Measurements from ENCODE around the gene TMEM51. TPM values are rescaled to one million over a fixed set of nuclear protein-coding genes. Genes with fewer than 3 reads are reported as not detected.
A peak's percentile ranks its signal among the peaks of the same experiment; 100 is the strongest.

The TMEM51 gene
- total and polyA plus RNA-seq, 2 of the 4 experiments (the other 2 are of a cell fraction): 2.7 to 10.2 TPM

GRCh38 chr1:15212954-15213291 lies 59.4 kb downstream of the TMEM51 start:
- DNase-seq: no peak
- in situ Hi-C loops (cut with MboI; ENCODE audit: low sequenced_read_pairs) (no loop called here), intact Hi-C loops (cut with micrococcal nuclease) (loop anchor here (2.0 to 5.0 kb wide), 3 partner anchors 34 to 60 kb away; partner anchors contain the start of genes FHAD1 and TMEM51), dilution Hi-C loops (cut with HindIII; ENCODE audit: low sequenced_read_pairs, unreplicated experiment) (no loop called here)
- Histone ChIP-seq H3K36me3 (ENCODE audit: control insufficient read depth, insufficient read depth, low read length) (peaks cover 7% of the 10 kb centered on the region; the same call in 1 of the 2 replicates), H3K14ac (replicated peaks; ENCODE audit: low read depth, low read length) (peak overlapping the region; percentile 14; the same call in 1 of the 2 replicates), H3K9me3 (ENCODE audit: control insufficient read depth, insufficient read depth, low read length) (no peaks in the 10 kb centered on the region), H2BK120ac (ENCODE audit: low read depth, low read length) (no peak overlapping the region), H4K20me1 (ENCODE audit: insufficient read depth, low read length) (peaks cover 15% of the 10 kb centered on the region; the same call in 1 of the 2 replicates), H3K23ac (ENCODE audit: low read depth, low read length) (0 out of 2 replicates have a peak overlapping the region, but pooled peaks have one; percentile 5), H2BK5ac (ENCODE audit: low read depth, low read length, poor library complexity, severe bottlenecking) (peak overlapping the region; percentile 9), H3K27ac (ENCODE audit: insufficient read depth, low read length) (peak overlapping the region; percentile 84), H2BK20ac (ENCODE audit: low read depth, low read length) (no peak overlapping the region), H4K5ac (ENCODE audit: low read depth, low read length) (peak overlapping the region; percentile 39; the same call in 1 of the 2 replicates), H2AK9ac (replicated peaks; ENCODE audit: low read depth, low read length, poor library complexity) (no peak overlapping the region), H2AK5ac (ENCODE audit: low read depth, low read length) (peak overlapping the region; percentile 37; the same call in 1 of the 2 replicates), H2BK15ac (ENCODE audit: low read depth, low read length) (peak overlapping the region; percentile 12; the same call in 1 of the 3 replicates), H3K4me2 (ENCODE audit: low read depth, low read length) (peak overlapping the region; percentile 51), H4K91ac (ENCODE audit: insufficient read depth, low read depth, low read length) (no peak overlapping the region), H4K8ac (ENCODE audit: low read depth in 2 of 2, low read length in 2 of 2) (peak overlapping the region in 1 of 2 experiments; percentile 7; a peak in 2 of 4 replicates), H3K9ac (ENCODE audit: low read depth, low read length) (peak overlapping the region; percentile 36; the same call in 1 of the 2 replicates), H3K9me1 (ENCODE audit: insufficient read depth, low read length) (peaks cover 23% of the 10 kb centered on the region), H2AFZ (replicated peaks; ENCODE audit: low read length, poor library complexity) (no peak overlapping the region), H3K18ac (ENCODE audit: low read depth, low read length) (peak overlapping the region; percentile 73), H3K4me3 (ENCODE audit: insufficient read depth, low read depth, low read length) (no peak overlapping the region), H3K79me1 (ENCODE audit: low read depth in 1 of 2, low read length in 2 of 2) (peaks cover 22 to 58% of the 10 kb centered on the region in 2 experiments), H3K27me3 (ENCODE audit: control insufficient read depth, insufficient read depth, low read length) (no peaks in the 10 kb centered on the region), H3K4me1 (ENCODE audit: control insufficient read depth, insufficient read depth, low read length) (peaks cover 26% of the 10 kb centered on the region), H3K56ac (ENCODE audit: extremely low read depth, insufficient read depth, low read length) (no peak overlapping the region), H3K4ac (ENCODE audit: low read depth, low read length) (peak overlapping the region; percentile 42)
- ChIA-PET CTCF (interaction anchor here (0.7 to 1.8 kb wide), 4 partner anchors 9 to 60 kb away, joined by 3 to 7 read pairs (median 4); partner anchors contain the start of gene TMEM51), POLR2A (ENCODE audit: unreplicated experiment) (no interaction called here)
- no TSS peak for BruUV-seq (replicated peaks)
- peak; percentile 43 for ATAC-seq (ENCODE audit: low read depth)
- 83% methylated on average over 2 of the region's 3 CpGs; no CpG with 5 or more reads in 1 of the 2 experiments for WGBS, 2 experiments (ENCODE audit: extremely low coverage in 2 of 2, insufficient read length in 1 of 2)
- TF ChIP-seq BHLHE40 (IDR thresholded peaks at IDR 0.05; ENCODE audit: low read depth, low read length) (no peak), USF2 (IDR thresholded peaks at IDR 0.05; ENCODE audit: low read depth, low read length) (no peak), CEBPB (IDR thresholded peaks at IDR 0.05; ENCODE audit: low read depth, low read length) (no peak), RAD21 (IDR thresholded peaks at IDR 0.05; ENCODE audit: low read length) (no peak), RFX5 (IDR thresholded peaks at IDR 0.05; ENCODE audit: low read depth, low read length) (no peak), MAZ (IDR thresholded peaks at IDR 0.05; ENCODE audit: borderline replicate concordance, low read depth, low read length) (no peak), FOS (IDR thresholded peaks at IDR 0.05; ENCODE audit: low read depth, low read length) (no peak), ELK1 (IDR thresholded peaks at IDR 0.05; ENCODE audit: borderline replicate concordance, low read depth, low read length) (no peak), POLR2A (IDR thresholded peaks at IDR 0.05; ENCODE audit: low read depth, low read length) (no peak), CHD1 (IDR thresholded peaks at IDR 0.05; ENCODE audit: low read depth, low read length) (no peak), RCOR1 (IDR thresholded peaks at IDR 0.05; ENCODE audit: insufficient replicate concordance, low read length) (no peak), CTCF (conservative IDR thresholded peaks at IDR 0.05; ENCODE audit: low read depth, low read length) (no peak), MXI1 (IDR thresholded peaks at IDR 0.05; ENCODE audit: borderline replicate concordance, low read depth, low read length) (no peak)

All from IMR-90 (cell line).